ENCODE results near the gene GPR6.

The GPR6 gene

DNA sequence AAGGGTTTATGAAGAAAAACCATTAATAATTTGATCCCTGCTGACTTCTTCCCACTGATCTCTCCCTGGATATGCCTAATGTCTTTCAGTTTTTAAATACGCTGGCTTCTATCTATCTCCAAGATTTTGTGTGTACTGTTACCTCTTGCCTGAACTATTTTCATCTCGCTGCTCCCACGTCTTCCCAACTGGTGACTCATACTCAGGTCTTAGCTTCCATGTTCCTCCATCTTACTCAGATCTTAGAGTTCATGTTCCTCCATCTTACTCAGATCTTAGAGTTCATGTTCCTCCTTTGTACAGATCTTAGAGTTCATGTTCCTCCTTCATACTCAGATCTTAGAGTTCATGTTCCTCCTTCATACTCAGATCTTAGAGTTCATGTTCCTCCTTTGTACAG lies 21.6 kb downstream of the GPR6 start:
- no peak for DNase-seq (ENCODE audit: low spot score)

DNA sequence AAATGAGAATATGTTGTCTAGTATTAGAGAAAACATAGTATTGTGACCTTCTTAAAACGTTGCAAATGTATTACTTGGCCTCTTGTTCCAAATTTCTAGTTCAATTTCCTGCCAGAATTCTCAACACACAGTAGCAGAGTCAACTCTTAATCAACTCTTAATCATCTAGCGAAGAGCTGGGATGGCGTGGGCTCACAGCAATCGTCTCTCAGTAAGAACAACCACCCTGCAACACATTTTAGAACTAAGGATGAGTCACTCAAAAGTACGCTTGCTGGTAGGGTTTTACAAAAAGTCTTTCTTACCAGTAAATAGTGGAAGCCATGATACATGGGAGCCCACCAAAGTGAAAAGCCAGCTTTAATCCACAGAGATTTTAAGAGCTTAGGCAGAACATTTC lies 24.6 kb downstream of the GPR6 start:
- DNase-seq (ENCODE audit: low spot score) = no peak

DNA sequence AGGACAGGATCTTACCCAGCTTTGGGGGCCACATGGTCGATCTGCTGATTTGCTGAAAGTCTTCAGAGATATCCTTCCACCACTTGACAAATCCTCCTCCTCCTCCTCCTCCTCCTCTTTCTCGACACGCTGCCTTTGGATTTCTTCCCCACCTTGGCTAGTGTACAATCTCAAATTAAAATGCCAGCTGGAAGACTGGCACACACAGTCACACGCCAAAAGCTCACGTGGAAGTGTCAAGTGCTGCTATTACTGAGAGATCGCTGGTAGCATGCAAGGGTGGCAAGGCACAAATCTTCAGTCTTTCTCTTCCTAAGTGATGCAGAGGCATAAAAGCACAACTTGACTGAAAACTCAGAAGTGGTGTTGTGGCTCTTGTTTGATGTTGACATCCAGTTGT lies 35.3 kb downstream of the GPR6 start:
- DNase-seq (ENCODE audit: low spot score) = no peak

DNA sequence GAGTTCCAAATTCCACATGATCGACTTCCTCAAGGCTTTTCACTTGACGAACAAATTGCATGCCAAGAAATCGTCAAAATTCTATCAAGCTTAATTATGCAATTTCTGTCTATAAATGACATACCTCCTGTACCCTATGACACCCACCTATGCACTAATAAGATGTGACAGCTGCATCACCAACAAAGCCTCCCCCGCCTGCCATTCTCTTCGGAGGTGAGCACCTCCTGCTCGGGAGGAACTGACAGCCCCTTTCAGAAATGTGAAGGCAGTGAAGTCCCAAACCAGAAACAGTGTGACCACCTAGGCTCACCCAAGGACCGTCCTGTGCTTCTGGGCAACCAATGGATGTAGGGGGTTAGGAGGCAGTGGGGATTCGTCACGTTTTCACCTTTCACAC lies 37.1 kb downstream of the GPR6 start:
- DNase-seq (ENCODE audit: low spot score) = no peak

GRCh38 chr6:110017306-110017705 lies 39.2 kb downstream of the GPR6 start:
- no peak for DNase-seq (ENCODE audit: low spot score)

DNA sequence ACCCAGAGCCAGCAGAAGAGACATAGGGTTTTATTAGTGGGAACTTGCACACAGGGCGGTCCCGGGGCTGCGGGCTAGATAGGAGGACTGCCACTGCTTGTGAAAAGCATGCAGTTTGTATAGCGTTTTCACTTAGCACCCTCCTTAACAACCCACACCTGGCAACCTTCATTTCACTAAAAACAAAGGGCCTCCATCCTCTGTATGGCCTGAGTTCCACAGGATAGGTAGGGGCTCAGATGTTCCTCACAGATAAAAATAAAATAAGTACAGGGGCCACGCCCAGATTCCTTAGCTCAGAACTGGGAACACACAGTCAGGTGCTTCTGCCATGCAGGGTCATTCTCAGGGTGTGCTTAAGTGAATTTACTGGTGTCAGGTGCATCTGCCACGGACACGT lies 39.8 kb downstream of the GPR6 start:
- no peak for DNase-seq (ENCODE audit: low spot score)

DNA sequence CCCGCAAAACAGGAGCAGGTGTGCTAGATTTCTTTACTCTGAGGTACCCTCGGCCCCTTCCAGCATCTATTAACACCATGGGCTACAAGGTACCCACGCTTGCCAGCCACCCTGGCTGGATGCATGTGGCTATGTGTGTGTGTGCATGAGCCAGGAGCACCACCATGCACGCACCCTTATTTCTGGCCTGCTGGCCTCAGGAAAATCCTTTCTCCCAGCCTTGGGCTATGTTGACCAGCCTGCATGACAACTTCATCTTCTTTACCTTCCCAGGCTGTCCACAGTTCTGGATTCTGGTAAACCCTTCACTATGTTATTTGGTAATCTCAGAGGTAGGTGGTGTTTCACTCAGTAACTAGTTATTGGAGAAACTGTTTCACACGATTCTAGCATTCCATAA lies 40.4 kb downstream of the GPR6 start:
- no peak for DNase-seq (ENCODE audit: low spot score)

- no peak for DNase-seq (ENCODE audit: low spot score)
Measured at GRCh38 chr6:110020888-110021287, 42.8 kb downstream of the GPR6 start.

DNA sequence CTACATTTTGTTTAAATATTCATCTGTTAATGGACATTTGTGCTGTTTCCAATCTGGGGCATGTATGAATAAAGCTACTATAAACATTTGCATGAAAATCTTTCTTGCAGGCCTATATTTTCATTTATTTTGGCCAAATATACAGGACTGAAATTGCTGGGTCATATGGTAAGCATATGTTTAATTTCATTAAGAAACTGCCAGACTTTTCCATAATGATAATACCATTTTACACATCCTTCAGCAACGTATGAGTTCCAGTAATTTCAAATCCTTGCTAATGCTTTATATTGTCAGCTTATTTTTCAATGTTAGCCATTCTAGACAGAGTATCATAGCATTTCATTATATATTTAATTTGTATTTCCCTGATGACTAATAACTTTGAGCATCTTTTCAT lies 51.0 kb downstream of the GPR6 start:
- no peak for DNase-seq (ENCODE audit: low spot score)

Measured in HuH-7.5 (cell line).